Uterus (tissue), 4 donors: ENCODE results near the gene GNB1. TPM values are rescaled to one million over a fixed set of nuclear protein-coding genes. Genes with fewer than 3 reads are reported as not detected.

Source experiments
- DNase-seq, 2 donors: peaks; one replicate each; pipeline ENCODE4 v3.0.0-alpha.2; 2019 to 2020
- H3K27ac ChIP-seq, 2 donors: fragments of 200-600 bp; sonication (generic); 1 replicate in 1 of 2; 2 replicates in 1 of 2; pipeline ENCODE4 v1.5.1; 2016 to 2018
- H3K27me3 ChIP-seq, 2 donors: fragments of 200-600 bp; sonication (generic); one replicate each; pipeline ENCODE4 v1.5.1; 2018 to 2019; ENCODE audit warnings: control low read depth in 1 of 2
- H3K36me3 ChIP-seq, 2 donors: fragments of 200-600 bp; sonication (generic); one replicate each; pipeline ENCODE4 v1.5.1; 2019; ENCODE audit warnings: control low read depth in 1 of 2
- H3K4me1 ChIP-seq, 2 donors: fragments of 200-600 bp; sonication (generic); one replicate each; pipeline ENCODE4 v1.5.1; 2018 to 2019; ENCODE audit warnings: control low read depth in 1 of 2
- H3K4me3 ChIP-seq, 2 donors: fragments of 200-600 bp; sonication (generic); 1 replicate in 1 of 2; 2 replicates in 1 of 2; pipeline ENCODE4 v1.5.1; 2018 to 2019; ENCODE audit warnings: mild to moderate bottlenecking in 1 of 2
- H3K9me3 ChIP-seq, 2 donors: fragments of 200-600 bp; sonication (generic); one replicate each; pipeline ENCODE4 v1.5.1; 2019; ENCODE audit warnings: control low read depth in 1 of 2
- CTCF ChIP-seq, 4 experiments: fragments of 200-600 bp in 2 of 4; fragments of 450-650 bp in 2 of 4; sonication (generic) in 2 of 4; IDR thresholded peaks; one replicate each; pipeline ENCODE4 v1.5.1; 2016 to 2019; ENCODE audit warnings: antibody characterized with exemption in 4 of 4, mild to moderate bottlenecking in 2 of 4, moderate library complexity in 1 of 4
- POLR2A ChIP-seq, 2 donors: fragments of 450-650 bp; IDR thresholded peaks; one replicate each; pipeline ENCODE4 v1.6.1; 2016; ENCODE audit warnings: antibody characterized with exemption in 2 of 2, mild to moderate bottlenecking in 1 of 2, moderate library complexity in 1 of 2
- intact Hi-C: fragments of 100-400 bp; cut with DNase I; formaldehyde crosslinking; loops from one replicate; pipeline ENCODE4 v1.15.1; 2023; ENCODE audit warnings: low total_unique reads
- total RNA-seq, 4 donors: library from RNA; depleted of rRNA in 3 of 4; stranded (reverse); fragments of >200 nt in 3 of 4; gene quantifications; one replicate each; pipeline versions ENCODE4 v1.1.0 to v1.2.4, GENCODE V29; 2014 to 2023
- donor health status: DM: yes; HTN: yes; CAD: no.

The GNB1 gene
- total RNA-seq, 4 donors from 2014 or later, result 50.2 to 320 (median 104) TPM

GRCh38 chr1:1917995-1918900 lies 27.4 kb upstream of the GNB1 start:
- Histone ChIP-seq H3K27me3 (no peaks in the 10 kb centered on the region), H3K36me3 (no peaks in the 10 kb centered on the region), H3K4me3 (peak overlapping the region; percentile 1 to 57), H3K9me3 (no peaks in the 10 kb centered on the region), H3K4me1 (peaks cover 0 to 14% of the 10 kb centered on the region in 2 donors), H3K27ac (peak overlapping the region in 1 of 2 donors; percentile 72)
- TF ChIP-seq POLR2A (IDR thresholded peaks at IDR 0.05) (no peak), CTCF (IDR thresholded peaks at IDR 0.05) (no peak)
- no peak for DNase-seq
- intact Hi-C loops, result no loop called here

- peaks cover 0 to 14% of the 10 kb centered on the region in 2 donors for H3K4me1 ChIP-seq
- no peak overlapping the region for H3K4me3 ChIP-seq
- DNase-seq, result no peak
- H3K9me3 ChIP-seq, result no peaks in the 10 kb centered on the region
- H3K27ac ChIP-seq, result no peak overlapping the region
- H3K36me3 ChIP-seq, result no peaks in the 10 kb centered on the region
- H3K27me3 ChIP-seq, result no peaks in the 10 kb centered on the region
- TF ChIP-seq CTCF (IDR thresholded peaks at IDR 0.05) (no peak), POLR2A (IDR thresholded peaks at IDR 0.05) (no peak)
- intact Hi-C loops, result no loop called here
Observed at GRCh38 chr1:1917304-1917976, 26.6 kb upstream of the GNB1 start.

GRCh38 chr1:1916851-1917251 lies 26.0 kb upstream of the GNB1 start:
- H3K4me1 ChIP-seq, result peaks cover 0 to 14% of the 10 kb centered on the region in 2 donors
- no peak overlapping the region for H3K27ac ChIP-seq
- H3K9me3 ChIP-seq, result no peaks in the 10 kb centered on the region
- H3K36me3 ChIP-seq, result no peaks in the 10 kb centered on the region
- TF ChIP-seq CTCF (IDR thresholded peaks at IDR 0.05) (no peak), POLR2A (IDR thresholded peaks at IDR 0.05) (no peak)
- intact Hi-C loops, result no loop called here
- H3K27me3 ChIP-seq, result no peaks in the 10 kb centered on the region
- no peak overlapping the region for H3K4me3 ChIP-seq
- no peak for DNase-seq

- H3K27ac ChIP-seq, result no peak overlapping the region
- no peak overlapping the region for H3K4me3 ChIP-seq
- H3K4me1 ChIP-seq, result peaks cover 0 to 14% of the 10 kb centered on the region in 2 donors
- TF ChIP-seq POLR2A (IDR thresholded peaks at IDR 0.05) (no peak), CTCF (IDR thresholded peaks at IDR 0.05) (no peak)
- no peaks in the 10 kb centered on the region for H3K36me3 ChIP-seq
- intact Hi-C loops, result no loop called here
- no peak for DNase-seq
- no peaks in the 10 kb centered on the region for H3K9me3 ChIP-seq
- no peaks in the 10 kb centered on the region for H3K27me3 ChIP-seq
Observed at GRCh38 chr1:1915911-1916840, 25.3 kb upstream of the GNB1 start.
